HepG2 (cell line): ENCODE measurements around the gene C1GALT1. TPM values are rescaled to one million over a fixed set of nuclear protein-coding genes. Genes with fewer than 3 reads are reported as not detected.

Source experiments
- ASH2L ChIP-seq: fragments of 300-600, 200-600 bp; sonication (generic); IDR thresholded peaks from 2 replicates; pipeline ENCODE4 v1.7.0; 2017; ENCODE audit warnings: low read depth, mild to moderate bottlenecking, moderate library complexity, mixed read lengths, low read length; ENCODE audit not compliant: insufficient read length
- BRD4 ChIP-seq: sonication (generic); formaldehyde crosslinking; IDR thresholded peaks from 2 replicates; pipeline ENCODE4 v1.4.0; 2020; ENCODE audit warnings: missing genetic modification reagents
- ESRRA ChIP-seq: sonication (generic); formaldehyde crosslinking; IDR thresholded peaks from 2 replicates; pipeline ENCODE4 v1.5.1; 2020; ENCODE audit warnings: mild to moderate bottlenecking, low read depth, missing genetic modification reagents
- FOXA3 ChIP-seq: IDR thresholded peaks from 2 replicates; pipeline ENCODE4 v1.6.1; 2016; ENCODE audit warnings: missing genetic modification reagents, missing compliant biosample characterization
- FOXC1 ChIP-seq: sonication (generic); formaldehyde crosslinking; IDR thresholded peaks from 2 replicates; pipeline ENCODE4 v1.8.0; 2022; ENCODE audit warnings: mild to moderate bottlenecking, missing genetic modification reagents, borderline replicate concordance
- GATAD2A ChIP-seq: IDR thresholded peaks from 2 replicates; pipeline ENCODE4 v1.6.1; 2016
- KLF13 ChIP-seq: sonication (generic); formaldehyde crosslinking; IDR thresholded peaks from 2 replicates; pipeline ENCODE4 v1.4.0; 2020; ENCODE audit warnings: mild to moderate bottlenecking, missing genetic modification reagents
- MAZ ChIP-seq, 2 experiments: sonication (generic) in 1 of 2; formaldehyde crosslinking in 1 of 2; IDR thresholded peaks; 2 replicates each; pipeline versions ENCODE4 v1.5.0 to v1.6.1; 2012 to 2020; ENCODE audit warnings: low read depth in 2 of 2, mild to moderate bottlenecking in 2 of 2, borderline replicate concordance in 1 of 2, improper control_type of control experiment in 1 of 2, low read length in 1 of 2, missing genetic modification reagents in 1 of 2, moderate library complexity in 1 of 2
- MED1 ChIP-seq: sonication (generic); formaldehyde crosslinking; IDR thresholded peaks from 2 replicates; pipeline ENCODE4 v1.4.0; 2020; ENCODE audit warnings: missing genetic modification reagents
- MYNN ChIP-seq: sonication (generic); formaldehyde crosslinking; IDR thresholded peaks from 2 replicates; pipeline ENCODE4 v1.4.0; 2020; ENCODE audit warnings: mild to moderate bottlenecking, low read depth, missing genetic modification reagents
- SETDB1 ChIP-seq: sonication (generic); formaldehyde crosslinking; IDR thresholded peaks from 2 replicates; pipeline ENCODE4 v1.5.1; 2020; ENCODE audit warnings: missing genetic modification reagents, mild to moderate bottlenecking, borderline replicate concordance
- ZFAT ChIP-seq: sonication (generic); formaldehyde crosslinking; conservative IDR thresholded peaks from 2 replicates; pipeline ENCODE4 v1.8.1; 2023; ENCODE audit warnings: missing genetic modification reagents, inconsistent platforms
- ZFP36 ChIP-seq: fragments of 150-350 bp; IDR thresholded peaks from 2 replicates; pipeline ENCODE4 v1.6.1; 2018; ENCODE audit warnings: borderline replicate concordance, low read length, low read depth; ENCODE audit not compliant: partially characterized antibody
- ZNF224 ChIP-seq: sonication (generic); formaldehyde crosslinking; IDR thresholded peaks from 2 replicates; pipeline ENCODE4 v1.5.0; 2020; ENCODE audit warnings: mild to moderate bottlenecking, missing genetic modification reagents
- ZNF550 ChIP-seq: sonication (generic); formaldehyde crosslinking; IDR thresholded peaks from 2 replicates; pipeline ENCODE4 v1.4.0; 2020; ENCODE audit warnings: mild to moderate bottlenecking, missing genetic modification reagents, borderline replicate concordance
- polyA plus RNA-seq, 8 experiments: library from polyadenylated mRNA; depleted of rRNA in 3 of 8; stranded (reverse) in 7 of 8; unstranded in 1 of 8; fragments of >200 nt; fragmentation: Illumina TruSeq in 4 of 8; extraction: Trizol in 4 of 8; gene quantifications; 2 replicates each; pipeline versions ENCODE4 v1.2.1 to v1.2.3, GENCODE V29; 2011 to 2016; ENCODE audit warnings: low read depth in 4 of 8, missing spikeins in 1 of 8, mixed read lengths in 1 of 8; ENCODE audit not compliant: insufficient read depth in 1 of 8
- total RNA-seq, 5 experiments: library from RNA; depleted of rRNA; stranded (reverse); fragments of >200 nt; fragmentation: Illumina TruSeq; extraction: Trizol; gene quantifications; 2 replicates each; pipeline ENCODE4 v1.2.3, GENCODE V29; 2016; ENCODE audit warnings: low read depth in 1 of 5
- TF ChIP-seq, protein P1 (sequence below): sonication (generic); formaldehyde crosslinking; IDR thresholded peaks from 2 replicates; pipeline ENCODE4 v1.4.0; 2020; ENCODE audit warnings: missing genetic modification reagents
- TF ChIP-seq, protein P2 (sequence below): IDR thresholded peaks from 2 replicates; pipeline ENCODE4 v1.4.0; 2020; ENCODE audit warnings: mild to moderate bottlenecking, missing genetic modification reagents
- TF ChIP-seq, protein P3 (sequence below): sonication (generic); formaldehyde crosslinking; IDR thresholded peaks from 2 replicates; pipeline ENCODE4 v1.4.0; 2020; ENCODE audit warnings: missing genetic modification reagents, mild to moderate bottlenecking, borderline replicate concordance
- TF ChIP-seq, protein P4 (sequence below): sonication (generic); formaldehyde crosslinking; IDR thresholded peaks from 2 replicates; pipeline ENCODE4 v1.5.1; 2020; ENCODE audit warnings: mild to moderate bottlenecking, missing genetic modification reagents, moderate library complexity

C1GALT1 gene
- total and polyA plus RNA-seq, 2 of the 13 experiments (the other 11 are each of a cell fraction or from before 2014, with no cell fraction given): 57.1 to 65.9 TPM

DNA sequence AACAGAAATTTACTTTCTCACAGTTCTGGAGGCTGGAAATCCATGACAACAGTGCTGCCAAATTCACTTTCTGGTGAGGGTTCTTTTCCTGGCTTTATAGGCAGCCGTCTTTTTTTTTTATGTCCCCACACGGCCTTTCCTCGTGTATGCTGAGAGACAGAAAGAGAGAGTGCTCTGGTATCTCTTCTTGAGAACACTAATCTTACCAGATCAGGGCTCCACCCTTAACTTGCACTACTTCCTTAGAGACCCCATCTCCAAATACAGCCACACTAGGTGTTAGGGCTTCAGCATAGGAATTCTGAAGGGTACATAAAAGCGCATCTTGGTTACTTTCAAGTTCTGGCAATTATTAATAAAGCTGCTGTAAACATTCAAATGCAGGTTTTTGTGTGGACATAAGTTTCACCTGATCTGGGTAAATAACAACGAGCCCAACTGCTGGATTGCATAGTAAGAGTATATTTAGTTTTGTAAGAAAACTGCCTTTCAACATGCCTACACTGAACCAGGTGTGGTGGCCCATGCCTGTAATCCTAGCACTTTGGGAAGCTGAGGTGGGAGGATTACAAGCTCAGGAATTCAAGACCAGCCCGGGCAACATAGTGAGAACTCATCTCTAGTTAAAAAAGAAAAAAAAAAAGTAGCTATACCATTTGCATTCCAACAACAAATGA, 8.2 kb upstream of the C1GALT1 start (continued):
- TF ChIP-seq FOXA3 (CRISPR knock-in tag) (peak; percentile 88), ZNF550 (no peak), BRD4 (CRISPR knock-in tag) (no peak), MYNN (CRISPR knock-in tag) (no peak), ZFAT (no peak), ZFP36 (no peak), ESRRA (no peak), SETDB1 (CRISPR knock-in tag) (no peak), GATAD2A (CRISPR knock-in tag) (peak; percentile 68; the same call in 1 of the 2 replicates), FOXC1 (CRISPR knock-in tag) (no peak), ASH2L (peak; percentile 62), KLF13 (CRISPR knock-in tag) (no peak), ZNF224 (no peak), MAZ (IDR thresholded peaks at IDR 0.05; ENCODE audit: borderline replicate concordance, low read depth, low read length) (no peak), MAZ (CRISPR knock-in tag; IDR thresholded peaks at IDR 0.05; ENCODE audit: low read depth) (no peak), MED1 (peak; percentile 62)
- TF ChIP-seq, protein P1, sequence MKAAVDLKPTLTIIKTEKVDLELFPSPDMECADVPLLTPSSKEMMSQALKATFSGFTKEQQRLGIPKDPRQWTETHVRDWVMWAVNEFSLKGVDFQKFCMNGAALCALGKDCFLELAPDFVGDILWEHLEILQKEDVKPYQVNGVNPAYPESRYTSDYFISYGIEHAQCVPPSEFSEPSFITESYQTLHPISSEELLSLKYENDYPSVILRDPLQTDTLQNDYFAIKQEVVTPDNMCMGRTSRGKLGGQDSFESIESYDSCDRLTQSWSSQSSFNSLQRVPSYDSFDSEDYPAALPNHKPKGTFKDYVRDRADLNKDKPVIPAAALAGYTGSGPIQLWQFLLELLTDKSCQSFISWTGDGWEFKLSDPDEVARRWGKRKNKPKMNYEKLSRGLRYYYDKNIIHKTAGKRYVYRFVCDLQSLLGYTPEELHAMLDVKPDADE: no peak
- TF ChIP-seq, protein P2, sequence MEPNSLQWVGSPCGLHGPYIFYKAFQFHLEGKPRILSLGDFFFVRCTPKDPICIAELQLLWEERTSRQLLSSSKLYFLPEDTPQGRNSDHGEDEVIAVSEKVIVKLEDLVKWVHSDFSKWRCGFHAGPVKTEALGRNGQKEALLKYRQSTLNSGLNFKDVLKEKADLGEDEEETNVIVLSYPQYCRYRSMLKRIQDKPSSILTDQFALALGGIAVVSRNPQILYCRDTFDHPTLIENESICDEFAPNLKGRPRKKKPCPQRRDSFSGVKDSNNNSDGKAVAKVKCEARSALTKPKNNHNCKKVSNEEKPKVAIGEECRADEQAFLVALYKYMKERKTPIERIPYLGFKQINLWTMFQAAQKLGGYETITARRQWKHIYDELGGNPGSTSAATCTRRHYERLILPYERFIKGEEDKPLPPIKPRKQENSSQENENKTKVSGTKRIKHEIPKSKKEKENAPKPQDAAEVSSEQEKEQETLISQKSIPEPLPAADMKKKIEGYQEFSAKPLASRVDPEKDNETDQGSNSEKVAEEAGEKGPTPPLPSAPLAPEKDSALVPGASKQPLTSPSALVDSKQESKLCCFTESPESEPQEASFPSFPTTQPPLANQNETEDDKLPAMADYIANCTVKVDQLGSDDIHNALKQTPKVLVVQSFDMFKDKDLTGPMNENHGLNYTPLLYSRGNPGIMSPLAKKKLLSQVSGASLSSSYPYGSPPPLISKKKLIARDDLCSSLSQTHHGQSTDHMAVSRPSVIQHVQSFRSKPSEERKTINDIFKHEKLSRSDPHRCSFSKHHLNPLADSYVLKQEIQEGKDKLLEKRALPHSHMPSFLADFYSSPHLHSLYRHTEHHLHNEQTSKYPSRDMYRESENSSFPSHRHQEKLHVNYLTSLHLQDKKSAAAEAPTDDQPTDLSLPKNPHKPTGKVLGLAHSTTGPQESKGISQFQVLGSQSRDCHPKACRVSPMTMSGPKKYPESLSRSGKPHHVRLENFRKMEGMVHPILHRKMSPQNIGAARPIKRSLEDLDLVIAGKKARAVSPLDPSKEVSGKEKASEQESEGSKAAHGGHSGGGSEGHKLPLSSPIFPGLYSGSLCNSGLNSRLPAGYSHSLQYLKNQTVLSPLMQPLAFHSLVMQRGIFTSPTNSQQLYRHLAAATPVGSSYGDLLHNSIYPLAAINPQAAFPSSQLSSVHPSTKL (CRISPR knock-in tag): peak; percentile 81
- TF ChIP-seq, protein P3, sequence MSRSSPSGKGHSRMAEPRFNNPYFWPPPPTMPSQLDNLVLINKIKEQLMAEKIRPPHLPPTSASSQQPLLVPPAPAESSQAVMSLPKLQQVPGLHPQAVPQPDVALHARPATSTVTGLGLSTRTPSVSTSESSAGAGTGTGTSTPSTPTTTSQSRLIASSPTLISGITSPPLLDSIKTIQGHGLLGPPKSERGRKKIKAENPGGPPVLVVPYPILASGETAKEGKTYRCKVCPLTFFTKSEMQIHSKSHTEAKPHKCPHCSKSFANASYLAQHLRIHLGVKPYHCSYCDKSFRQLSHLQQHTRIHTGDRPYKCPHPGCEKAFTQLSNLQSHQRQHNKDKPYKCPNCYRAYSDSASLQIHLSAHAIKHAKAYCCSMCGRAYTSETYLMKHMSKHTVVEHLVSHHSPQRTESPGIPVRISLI (CRISPR knock-in tag): 0 out of 2 replicates have a peak, but pooled peaks have one; percentile 23
- TF ChIP-seq, protein P4, sequence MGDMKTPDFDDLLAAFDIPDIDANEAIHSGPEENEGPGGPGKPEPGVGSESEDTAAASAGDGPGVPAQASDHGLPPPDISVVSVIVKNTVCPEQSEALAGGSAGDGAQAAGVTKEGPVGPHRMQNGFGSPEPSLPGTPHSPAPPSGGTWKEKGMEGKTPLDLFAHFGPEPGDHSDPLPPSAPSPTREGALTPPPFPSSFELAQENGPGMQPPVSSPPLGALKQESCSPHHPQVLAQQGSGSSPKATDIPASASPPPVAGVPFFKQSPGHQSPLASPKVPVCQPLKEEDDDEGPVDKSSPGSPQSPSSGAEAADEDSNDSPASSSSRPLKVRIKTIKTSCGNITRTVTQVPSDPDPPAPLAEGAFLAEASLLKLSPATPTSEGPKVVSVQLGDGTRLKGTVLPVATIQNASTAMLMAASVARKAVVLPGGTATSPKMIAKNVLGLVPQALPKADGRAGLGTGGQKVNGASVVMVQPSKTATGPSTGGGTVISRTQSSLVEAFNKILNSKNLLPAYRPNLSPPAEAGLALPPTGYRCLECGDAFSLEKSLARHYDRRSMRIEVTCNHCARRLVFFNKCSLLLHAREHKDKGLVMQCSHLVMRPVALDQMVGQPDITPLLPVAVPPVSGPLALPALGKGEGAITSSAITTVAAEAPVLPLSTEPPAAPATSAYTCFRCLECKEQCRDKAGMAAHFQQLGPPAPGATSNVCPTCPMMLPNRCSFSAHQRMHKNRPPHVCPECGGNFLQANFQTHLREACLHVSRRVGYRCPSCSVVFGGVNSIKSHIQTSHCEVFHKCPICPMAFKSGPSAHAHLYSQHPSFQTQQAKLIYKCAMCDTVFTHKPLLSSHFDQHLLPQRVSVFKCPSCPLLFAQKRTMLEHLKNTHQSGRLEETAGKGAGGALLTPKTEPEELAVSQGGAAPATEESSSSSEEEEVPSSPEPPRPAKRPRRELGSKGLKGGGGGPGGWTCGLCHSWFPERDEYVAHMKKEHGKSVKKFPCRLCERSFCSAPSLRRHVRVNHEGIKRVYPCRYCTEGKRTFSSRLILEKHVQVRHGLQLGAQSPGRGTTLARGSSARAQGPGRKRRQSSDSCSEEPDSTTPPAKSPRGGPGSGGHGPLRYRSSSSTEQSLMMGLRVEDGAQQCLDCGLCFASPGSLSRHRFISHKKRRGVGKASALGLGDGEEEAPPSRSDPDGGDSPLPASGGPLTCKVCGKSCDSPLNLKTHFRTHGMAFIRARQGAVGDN (CRISPR knock-in tag): no peak
